Left hindlimb (tissue), 1 donor: ENCODE data around the gene RASA4B.
"Not testable (repeated sequence)": the region's sequence is repeated elsewhere in the genome, so short reads cannot be mapped to it uniquely, and the experiment has no call there.

ENCODE experiments used
- DNase-seq: peaks from one replicate; pipeline ENCODE4 v3.0.0-alpha.2; 2018

RASA4B gene

DNA sequence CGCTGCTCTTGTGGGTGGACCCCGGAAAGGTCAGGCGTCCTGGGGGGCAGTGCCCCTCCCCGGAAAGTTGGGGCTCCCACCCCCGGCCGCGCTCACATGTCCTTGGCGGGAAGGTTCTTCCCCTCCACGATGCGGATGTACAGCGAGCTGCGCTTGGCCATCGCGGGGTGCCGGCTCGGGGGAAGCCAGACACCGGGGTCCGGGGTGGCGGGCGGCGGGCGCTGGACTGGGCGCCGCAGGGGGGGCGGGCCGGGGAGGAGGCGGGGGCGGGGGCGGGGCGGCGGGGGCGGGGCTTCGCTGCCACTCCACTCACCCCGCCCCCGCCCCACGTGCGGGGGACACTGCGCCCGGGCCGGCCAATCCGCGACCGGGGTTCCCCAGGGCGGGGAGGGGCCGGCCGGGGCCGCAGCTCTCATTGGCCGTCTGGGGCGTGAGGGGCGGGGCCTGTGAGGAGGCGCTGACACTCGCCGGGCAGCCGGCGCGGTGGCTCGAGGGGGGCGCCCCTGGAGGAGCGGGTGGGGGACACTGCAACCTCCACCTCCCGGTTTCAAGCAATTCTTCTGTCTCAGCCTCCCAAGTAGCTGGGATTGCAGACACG is at the start of gene RASA4B:
RASA4B (minus strand) TSS at position 228 of the 598 bp plus-strand sequence; CDS start at position 161, 67 bp downstream.
- DNase-seq, result peak; percentile 52

DNA sequence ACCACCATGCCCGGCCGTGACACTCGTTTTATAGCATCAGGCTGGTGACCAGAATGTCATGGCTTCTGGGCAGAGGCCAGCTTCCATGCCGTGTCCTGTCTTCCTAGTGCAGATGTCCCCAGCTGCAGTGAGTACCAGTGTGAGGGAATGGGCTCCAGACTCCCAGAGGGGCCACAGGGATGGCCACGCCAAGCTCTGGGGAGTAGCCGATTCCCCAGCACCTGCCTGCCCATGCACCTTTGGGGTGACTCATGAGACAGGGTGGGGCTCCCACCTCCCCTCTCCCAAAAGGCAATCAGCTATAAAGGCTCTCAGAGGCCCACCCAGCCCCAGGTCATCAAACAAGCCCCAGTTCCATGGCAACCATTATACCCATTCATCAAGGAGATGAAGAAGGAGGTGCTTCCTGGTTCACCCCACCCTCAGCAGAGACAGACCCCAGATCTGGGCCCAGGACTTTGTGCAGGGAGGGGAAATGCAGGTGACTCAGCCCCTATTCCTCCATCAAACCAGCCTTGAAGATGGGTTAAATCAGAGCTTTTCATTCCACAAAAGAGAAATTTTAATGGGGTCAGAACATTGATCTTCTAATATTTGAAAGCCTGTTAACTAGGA is 33.3 kb upstream of the RASA4B start, which contains the start of gene SPDYE2:
SPDYE2 (plus strand) TSS at position 419 of the 615 bp plus-strand sequence. CDS start 2,030 bp downstream, outside the sequence.
- not testable (repeated sequence) for DNase-seq

DNA sequence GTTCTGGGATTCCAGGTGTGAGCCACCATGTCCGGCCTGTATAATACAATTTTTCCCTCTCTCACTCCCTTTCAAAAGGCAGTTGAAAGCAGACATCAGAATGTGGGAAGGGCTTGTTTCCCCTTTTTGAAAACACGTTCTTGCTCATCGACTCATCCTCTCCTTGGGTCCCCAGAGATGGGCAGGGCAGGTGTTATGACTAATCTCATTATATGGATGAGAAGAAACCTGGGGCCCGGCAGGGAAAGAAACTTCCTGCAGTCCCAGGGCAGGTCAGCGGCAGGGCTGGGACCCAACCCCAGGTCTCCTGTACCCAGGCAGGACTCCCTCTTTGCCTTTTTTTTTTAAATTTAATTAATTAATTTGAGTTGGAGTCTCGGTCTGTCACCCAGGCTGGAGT is 28.8 kb upstream of the RASA4B start:
- DNase-seq, result not testable (repeated sequence)

DNA sequence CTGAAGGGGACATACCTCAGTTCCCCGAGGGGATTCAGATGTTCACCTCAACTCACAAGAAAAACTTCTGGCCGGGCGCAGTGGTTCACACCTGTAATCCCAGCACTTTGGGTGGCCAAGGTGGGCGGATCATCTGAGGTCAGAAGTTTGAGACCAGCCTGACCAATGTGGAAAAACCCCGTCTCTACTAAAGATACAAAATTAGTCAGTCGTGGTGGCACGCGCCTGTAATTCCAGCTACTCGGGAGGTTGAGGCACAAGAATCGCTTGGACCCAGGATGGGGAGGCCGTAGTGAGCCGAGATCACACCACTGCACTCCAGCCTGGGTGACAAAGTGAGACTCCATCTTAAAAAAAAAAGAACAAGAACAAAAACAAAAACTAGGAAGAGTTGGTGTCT is 27.7 kb upstream of the RASA4B start:
- not testable (repeated sequence) for DNase-seq

DNA sequence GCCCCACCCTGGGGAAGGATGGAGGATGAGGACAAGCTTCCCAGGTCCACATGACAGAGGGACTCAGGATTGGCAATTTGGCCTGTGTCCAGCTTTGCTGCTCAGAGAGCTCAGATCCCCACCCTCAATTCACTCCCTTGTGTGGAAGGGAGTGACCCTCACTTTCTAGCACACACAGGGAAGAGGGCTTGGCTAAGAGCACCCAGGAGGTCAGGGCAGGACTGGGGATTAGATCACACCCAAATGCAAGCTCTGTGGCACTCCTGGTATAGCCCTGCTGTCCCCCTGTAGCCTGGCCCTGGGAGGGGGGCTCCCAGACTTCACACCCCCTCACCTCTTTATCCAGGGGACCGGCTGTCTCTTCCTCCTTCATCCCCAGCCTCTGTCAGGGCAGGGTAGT is 26.8 kb upstream of the RASA4B start:
- not testable (repeated sequence) for DNase-seq

DNA sequence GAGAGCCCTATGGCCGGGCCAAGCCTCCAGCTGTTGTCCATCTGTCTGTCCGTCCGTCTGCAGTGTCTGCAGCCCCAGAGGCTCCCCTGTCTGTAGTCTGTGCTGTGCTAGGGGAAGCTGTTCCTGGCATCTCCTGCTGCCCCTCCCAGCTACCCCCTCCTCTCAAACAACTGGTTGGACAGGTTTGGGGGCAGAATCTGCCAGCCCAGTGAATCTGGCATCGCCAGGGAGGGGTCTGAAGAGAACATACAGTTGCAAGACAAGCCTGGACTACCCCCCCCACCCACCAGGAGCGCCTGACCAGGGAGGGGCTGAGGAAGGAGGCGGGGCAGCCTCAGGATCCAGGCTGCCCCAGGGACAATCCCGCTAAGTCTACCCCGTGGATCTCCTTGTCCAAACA is 26.0 kb upstream of the RASA4B start, which contains the start of gene UPK3BL2:
UPK3BL2 (minus strand) TSS at position 101 of the 400 bp plus-strand sequence; CDS start at position 41, 60 bp downstream.
- not testable (repeated sequence) for DNase-seq

DNA sequence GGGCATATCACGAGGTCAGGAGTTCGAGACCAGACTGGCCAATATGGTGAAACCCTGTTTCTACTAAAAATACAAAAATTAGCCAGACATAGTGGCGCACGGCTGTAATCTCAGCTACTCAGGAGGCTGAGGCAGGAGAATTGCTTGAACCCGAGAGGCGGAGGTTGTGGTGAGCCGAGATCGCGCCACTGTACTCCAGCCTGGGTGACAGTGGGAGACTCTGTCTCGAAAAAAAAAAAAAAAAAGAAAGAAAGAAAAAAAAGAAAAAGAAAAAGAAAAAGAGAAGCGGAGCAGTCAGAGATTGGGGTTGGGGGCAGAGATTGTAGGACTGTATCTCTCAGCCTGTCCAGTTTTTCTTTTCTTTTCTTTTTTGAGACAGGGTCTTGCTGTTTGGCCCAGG is 25.2 kb upstream of the RASA4B start:
- not testable (repeated sequence) for DNase-seq

DNA sequence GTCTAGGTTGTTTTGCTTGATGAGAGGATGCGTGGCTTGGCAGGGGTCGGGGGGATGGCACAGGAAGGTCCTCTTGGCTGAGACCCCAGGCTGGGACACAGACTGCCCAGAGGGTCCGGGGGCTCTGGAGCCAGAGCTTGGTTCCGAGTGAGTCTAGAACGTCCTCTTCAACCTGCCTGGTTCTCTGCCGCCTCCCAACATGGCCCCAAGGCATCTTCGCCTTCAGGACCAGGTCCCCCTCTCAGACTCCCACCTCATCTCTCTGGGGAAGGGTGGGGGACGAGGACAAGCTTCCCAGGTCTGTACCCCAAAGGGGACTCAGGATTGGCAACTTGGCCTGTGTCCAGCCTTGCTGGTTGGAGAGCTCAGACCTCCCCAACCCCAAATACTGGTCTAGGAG is 24.5 kb upstream of the RASA4B start:
- not testable (repeated sequence) for DNase-seq

DNA sequence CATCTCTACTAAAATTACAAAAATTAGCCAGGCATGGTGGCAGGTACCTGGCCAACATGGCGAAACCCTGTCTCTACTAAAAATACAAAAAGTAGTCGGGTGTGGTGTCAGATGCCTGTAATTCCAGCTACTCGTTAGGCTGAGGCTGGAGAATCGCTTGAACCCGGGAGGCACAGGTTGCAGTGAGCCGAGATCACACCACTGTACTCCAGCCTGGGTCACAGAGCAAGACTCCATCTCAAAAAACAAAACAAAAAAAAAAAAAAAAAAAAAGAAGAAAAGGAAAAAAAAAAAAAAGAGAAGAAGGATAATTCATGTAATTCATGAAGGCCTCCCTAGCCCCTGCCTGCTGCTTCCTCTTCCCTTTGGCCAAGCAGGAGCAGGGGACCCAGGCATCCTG is 23.0 kb upstream of the RASA4B start:
- DNase-seq, result not testable (repeated sequence)

DNA sequence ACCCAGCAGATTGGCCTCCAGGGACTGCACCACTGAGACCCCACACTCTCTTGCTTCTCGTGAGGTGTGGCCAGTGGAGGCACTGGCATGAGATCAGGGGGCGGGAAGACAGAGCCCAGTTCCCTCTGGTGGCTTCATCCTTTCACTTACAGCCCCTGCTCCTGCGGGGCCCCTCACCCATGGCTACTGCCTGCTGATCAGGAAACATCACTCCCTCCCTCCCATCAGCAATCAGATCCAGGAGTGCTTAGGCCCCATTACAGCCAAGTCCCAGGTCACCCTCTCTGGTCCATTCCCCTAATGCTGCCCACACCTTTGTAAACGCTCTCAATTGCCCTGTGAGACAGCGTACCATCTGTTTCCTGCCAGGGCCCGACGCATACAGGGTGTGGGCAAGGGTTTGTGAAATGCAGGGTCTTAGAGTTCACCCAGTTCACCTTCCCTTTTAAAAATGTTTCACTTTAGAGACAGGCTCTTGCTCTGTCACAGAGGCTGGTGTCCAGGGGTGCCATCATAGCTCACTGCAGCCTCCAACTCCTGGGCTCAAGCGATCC is 17.6 kb upstream of the RASA4B start:
- DNase-seq, result peak; percentile 30

DNA sequence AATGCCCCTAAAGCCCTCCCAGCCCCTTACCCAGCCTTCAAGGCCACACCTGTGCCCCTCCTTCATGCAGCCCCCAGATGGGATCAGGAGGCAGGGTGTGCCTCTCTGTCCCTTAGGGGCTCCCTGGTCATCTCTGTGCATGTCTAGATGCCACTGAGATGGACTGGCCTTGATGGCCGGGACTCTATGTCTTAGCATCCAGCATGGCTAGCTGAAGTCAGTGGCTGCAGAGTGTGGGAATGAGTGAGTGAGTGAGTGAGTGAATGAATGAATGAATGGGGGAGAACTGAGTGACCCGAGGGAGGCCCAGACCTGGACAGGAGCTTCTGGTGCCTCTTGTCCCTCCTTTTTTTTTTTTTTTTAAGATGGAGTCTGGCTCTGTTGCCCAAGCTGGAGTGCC is 14.6 kb upstream of the RASA4B start:
- not testable (repeated sequence) for DNase-seq

DNA sequence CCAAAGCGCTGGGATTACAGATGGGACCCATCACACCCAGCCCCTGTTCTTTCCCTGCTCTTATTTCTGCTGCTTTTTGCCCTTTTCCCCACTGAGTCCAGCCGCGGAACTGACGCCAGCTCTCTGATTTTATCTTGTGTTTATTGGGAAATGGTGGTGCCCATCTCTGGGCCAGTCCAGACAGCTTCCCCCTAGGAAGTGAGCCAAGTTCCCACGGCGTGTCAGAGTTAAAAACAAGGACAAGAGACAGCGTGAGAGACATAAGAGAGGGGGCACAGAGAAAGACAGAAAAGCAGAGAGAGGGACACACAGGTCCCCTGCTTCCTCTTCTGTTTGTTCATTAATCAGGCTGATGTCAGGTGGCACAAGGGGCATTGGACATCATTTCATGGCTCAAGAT is 14.0 kb upstream of the RASA4B start:
- not testable (repeated sequence) for DNase-seq

DNA sequence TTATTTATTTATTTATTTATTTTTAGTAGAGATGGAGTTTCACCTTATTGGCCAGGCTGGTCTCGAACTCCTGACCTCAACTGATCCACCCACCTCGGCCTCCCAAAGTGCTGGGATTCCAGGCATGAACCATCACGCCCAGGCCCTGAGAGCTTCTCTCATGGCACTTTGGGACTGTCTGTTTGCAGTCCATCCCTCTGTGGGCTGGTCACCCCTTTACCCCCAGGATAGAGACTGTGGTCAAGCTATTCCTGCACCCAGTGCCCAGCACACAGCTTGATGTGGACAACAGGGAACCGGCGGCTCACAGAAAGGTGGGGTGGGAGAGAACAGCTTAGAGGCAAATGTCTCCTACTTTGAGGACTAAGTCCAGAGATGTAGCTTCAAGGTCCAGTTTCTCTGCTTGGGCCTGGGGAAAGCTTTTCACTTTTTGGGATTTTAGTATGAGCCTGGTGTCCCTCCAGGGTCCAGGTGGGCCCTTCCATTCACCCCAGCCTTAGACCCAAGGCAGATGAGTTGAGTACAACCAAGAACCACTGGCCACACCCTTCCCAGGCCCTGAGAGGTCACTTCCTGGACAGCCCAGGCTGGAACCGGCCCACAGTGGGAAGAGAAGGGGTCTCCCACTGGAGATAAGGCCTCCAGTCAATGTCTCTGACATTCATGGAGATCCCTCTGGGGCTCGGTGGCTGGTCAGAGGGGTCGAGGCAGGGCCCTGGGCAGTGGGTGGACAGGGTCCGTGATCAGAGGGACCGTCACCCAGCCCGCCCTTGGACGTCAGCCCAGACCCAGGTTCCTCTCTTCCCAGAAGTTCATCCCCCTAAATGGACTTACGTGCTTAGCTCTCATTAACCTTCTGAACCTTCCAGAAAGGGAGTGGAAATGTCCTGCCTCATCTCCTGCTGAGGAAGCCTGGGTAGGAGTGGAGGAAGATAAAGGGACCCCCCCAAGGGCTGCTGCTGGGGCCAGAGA is 10.5 kb upstream of the RASA4B start:
- DNase-seq, result not testable (repeated sequence)

DNA sequence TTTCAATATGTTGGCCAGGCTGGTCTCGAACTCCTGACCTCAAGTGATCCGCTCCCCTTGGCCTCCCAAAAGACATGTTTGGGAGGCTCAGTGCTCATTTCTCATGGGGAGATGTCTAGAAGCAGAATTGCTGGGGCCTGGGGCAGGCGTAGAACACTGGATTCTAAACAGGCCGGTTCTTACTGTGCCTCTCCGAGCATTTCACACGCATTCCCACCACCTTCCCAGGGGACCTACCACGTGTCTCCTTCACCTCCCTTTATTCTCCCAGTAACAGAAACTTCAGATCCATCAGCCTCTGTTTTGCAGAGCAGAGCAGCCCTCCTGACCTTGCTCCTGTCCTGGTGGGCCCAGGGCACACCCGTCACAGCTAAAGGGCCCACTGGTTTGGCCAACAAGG is 9.6 kb upstream of the RASA4B start:
- DNase-seq, result not testable (repeated sequence)

DNA sequence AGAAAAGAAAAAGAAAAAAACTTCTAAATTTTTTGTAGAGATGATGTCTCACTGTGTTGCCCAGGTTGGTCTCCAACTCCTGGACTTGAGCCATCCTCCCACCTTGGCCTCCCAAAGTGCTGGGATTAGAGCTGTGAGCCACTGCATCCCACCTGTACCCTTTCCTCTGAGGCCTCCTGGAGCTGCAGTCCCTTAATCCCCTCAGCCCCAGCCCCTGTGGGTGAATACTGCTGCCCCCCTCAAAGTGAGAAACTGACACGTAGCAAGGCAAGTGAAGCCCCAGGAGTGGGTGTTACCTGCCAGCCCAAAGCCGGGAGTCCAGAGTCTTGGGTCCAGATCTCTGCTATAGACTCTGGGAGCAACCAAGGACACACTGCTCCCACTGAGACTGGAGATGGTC is 7.2 kb upstream of the RASA4B start:
- DNase-seq, result not testable (repeated sequence)

DNA sequence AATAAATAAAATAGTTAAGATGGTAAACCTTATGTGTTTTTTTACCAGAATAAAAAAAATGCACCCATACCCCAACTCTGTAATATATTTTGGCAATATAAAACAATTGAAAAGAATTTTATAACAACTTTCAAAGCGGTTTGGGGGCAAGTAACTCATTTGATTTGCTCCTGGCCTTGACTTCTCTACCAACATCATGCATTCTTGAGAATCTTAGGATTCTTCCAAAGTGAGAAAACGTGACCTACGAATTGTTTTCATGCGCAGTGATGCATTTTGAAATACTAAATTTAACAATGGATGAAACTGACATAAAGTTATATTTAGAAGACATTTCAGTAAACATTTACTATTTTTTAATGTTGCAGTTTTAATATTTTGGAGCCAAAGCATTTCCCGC is 3.2 kb upstream of the RASA4B start:
- DNase-seq, result not testable (repeated sequence)

DNA sequence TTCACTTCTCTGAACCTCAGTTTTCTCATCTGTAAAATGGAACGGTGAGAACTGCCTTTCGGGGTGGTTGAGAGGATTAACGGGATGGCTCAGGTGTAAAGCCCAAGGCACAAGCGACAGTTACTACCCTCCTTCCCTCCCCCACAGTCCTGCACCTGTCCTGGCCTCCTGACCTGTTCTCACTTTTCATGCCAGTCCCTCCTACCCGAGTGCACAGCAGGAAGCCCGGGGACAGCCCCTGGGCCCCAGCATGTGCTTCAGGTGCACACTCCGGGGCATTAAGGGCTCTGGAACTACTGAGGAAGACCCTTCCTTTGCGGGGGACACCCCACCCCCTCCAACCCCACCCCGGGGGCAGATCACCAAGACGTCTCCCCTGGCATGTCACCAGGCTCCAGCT is 626 bp downstream of the RASA4B start:
- not testable (repeated sequence) for DNase-seq

DNA sequence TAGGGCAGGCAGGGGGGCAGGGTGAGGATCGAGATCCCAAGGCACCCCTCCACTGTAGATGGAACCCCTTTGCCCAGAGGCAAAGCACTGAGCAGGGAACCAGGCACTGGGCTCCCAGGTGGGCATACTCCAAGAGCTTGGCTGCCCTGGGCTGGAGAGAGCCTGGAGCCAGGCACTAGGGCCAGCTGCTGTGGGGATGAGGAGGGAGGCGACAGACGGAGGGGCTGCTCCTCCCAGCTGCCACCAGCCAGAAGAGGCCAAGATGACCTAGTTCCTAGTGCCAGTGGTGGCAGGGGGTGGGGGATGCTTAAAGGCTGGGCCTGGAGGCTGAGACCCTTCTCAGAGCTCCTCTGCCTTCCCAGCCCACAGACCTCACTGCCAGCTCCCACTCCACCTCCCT is 1.7 kb downstream of the RASA4B start:
- not testable (repeated sequence) for DNase-seq

DNA sequence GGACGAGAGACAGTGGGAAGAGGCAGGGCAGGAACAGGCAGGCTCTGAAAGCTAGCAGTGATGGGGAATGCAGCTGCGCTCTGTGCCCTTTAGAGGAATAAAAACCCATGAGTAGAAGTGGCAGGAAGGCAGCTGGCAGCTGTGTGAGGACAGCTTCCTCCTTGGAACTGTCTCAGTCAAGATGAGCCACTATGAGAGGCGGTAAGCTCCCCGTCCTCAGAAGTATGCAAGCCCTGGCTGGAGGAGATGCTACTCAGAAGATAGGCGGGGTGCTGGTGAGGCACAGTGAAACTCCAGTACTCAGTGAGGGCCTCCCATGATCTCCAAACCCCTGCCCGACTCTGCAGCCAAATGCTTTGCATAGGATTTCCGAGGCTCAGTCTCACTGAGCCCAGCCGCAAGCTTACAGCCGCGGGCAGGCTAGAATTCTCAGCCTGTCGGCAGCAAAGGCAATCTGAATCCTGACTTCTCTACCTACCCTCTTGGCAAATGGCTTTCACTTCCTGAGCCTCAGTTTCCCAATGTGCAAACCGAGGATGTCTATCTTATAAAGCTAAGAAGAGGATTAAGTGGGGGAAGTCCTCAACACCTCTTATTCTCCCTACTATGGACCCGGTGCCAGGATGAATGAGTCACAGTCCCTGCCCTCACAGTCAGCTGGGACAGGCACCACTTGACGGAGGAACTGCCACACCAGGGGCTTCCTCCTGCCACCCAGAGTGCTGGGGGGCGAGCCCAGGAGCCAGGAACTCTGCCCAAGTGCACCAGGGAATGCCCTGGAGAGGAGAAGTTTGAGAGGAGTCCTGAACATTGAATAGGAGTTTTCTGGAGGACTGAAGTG is 2.5 kb downstream of the RASA4B start:
- DNase-seq, result not testable (repeated sequence)

DNA sequence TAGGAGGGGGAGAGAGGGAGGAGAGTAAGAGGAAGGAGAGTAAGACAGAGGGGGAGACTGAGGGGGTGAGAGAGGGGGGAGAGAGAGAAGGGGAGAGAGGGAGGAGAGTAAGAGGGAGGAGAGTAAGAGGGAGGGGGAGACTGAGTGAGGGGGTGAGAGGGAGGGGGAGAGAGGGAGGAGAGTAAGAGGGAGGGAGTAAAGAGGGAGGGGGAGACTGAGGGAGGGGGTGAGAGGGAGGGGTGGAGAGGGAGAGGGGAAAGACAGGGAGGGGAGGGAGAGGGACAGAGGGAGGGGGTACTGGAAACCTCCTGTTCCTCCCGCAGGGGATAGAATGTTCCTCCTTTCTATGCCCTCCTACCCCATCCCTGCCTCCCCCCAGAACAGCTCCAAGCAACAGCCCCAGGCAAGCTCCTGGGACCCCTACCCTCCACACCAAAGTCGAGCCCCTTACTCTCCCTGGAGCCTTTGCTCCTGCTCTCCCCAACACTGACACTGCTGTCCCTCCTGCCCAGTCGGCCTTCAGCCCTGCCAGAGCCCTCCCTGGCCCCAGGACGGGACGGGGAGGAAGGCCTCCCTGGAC is 4.8 kb downstream of the RASA4B start:
- peak; percentile 94 for DNase-seq

DNA sequence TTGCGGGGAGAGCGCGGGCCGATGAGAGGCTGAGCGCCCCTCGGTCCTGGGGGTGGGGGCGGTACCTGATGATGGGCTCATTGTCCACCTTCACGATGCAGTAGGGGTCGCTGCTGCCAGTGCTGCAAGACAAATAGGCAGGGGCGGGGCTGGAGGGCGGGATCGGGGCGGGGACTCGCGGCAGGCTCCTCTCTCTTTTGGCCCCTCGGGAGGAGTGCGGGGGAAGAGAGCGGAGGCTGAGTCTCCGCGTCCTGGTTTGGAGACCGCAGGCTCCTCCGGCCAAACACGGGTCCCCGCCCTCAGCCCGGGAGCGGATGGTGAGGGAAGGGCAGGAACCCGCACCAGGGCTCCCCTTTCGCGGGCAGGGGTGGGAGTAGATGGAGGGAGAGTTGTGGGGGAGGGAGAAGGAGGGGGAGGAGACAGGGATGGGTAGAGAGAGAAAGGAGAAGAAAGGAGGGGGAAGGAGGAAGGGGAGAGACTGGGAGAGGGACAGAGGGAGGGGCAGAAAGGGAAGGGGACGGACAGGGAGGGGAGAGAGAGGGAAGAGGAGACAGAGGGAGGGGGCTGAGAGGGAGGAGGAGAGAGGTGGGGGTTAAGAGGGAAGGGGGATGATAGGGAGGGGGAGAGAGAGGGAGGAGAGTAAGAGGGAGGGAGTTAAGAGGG is 5.6 kb downstream of the RASA4B start:
- not testable (repeated sequence) for DNase-seq
